Stimulated activated CD8-positive, alpha-beta memory T cell treated with anti-CD3 and anti-CD28 coated beads, Interleukin-15, amount 100 ng/mL, for 48 hours (primary cell): ENCODE measurements around the gene SESN3.
"Not testable (repeated sequence)": the region's sequence is repeated elsewhere in the genome, so short reads cannot be mapped to it uniquely, and the experiment has no call there.

Source experiments
- DNase-seq, 2 donors: peaks; one replicate each; pipeline ENCODE4 v3.0.0-alpha.2; 2020; ENCODE audit warnings: low read depth in 2 of 2

The SESN3 gene

GRCh38 chr11:95231127-95231880, at the start of gene SESN3:
TSS of gene SESN3 (minus strand) at chr11:95231202. CDS start at chr11:95230860, 342 bp downstream.
- peak; percentile 97 for DNase-seq

- no peak for DNase-seq
Observed at GRCh38 chr11:95279921-95280868, 49.2 kb upstream of the SESN3 start.

- no peak for DNase-seq
Observed at GRCh38 chr11:95277868-95278267, 46.9 kb upstream of the SESN3 start.

GRCh38 chr11:95276139-95276538, 45.1 kb upstream of the SESN3 start:
- DNase-seq: no peak

- not testable (repeated sequence) for DNase-seq
Observed at GRCh38 chr11:95273618-95274017, 42.6 kb upstream of the SESN3 start.

- DNase-seq: no peak
Observed at GRCh38 chr11:95269036-95269819, 38.2 kb upstream of the SESN3 start.

GRCh38 chr11:95268391-95268790, 37.4 kb upstream of the SESN3 start:
- no peak for DNase-seq

- no peak for DNase-seq
Observed at GRCh38 chr11:95267601-95268213, 36.7 kb upstream of the SESN3 start.

- no peak for DNase-seq
Observed at GRCh38 chr11:95266751-95267374, 35.9 kb upstream of the SESN3 start.

GRCh38 chr11:95264881-95265280, 33.9 kb upstream of the SESN3 start:
- DNase-seq: no peak

- DNase-seq: no peak
Observed at GRCh38 chr11:95262994-95263765, 32.2 kb upstream of the SESN3 start.

- no peak for DNase-seq
Observed at GRCh38 chr11:95257456-95257971, 26.5 kb upstream of the SESN3 start.

- no peak for DNase-seq
Observed at GRCh38 chr11:95256321-95256779, 25.3 kb upstream of the SESN3 start.

- DNase-seq: no peak
Observed at GRCh38 chr11:95255251-95256145, 24.5 kb upstream of the SESN3 start.

GRCh38 chr11:95254716-95255115, 23.7 kb upstream of the SESN3 start:
- no peak for DNase-seq

- peak; percentile 62 to 68 for DNase-seq
Observed at GRCh38 chr11:95254131-95254704, 23.2 kb upstream of the SESN3 start.

- no peak for DNase-seq
Observed at GRCh38 chr11:95253141-95253540, 22.1 kb upstream of the SESN3 start.

GRCh38 chr11:95252586-95252985, 21.6 kb upstream of the SESN3 start:
- no peak for DNase-seq
